Cardiac septum (tissue), 1 donor: ENCODE results near the gene ABCA2. TPM values are rescaled to one million over a fixed set of nuclear protein-coding genes. Genes with fewer than 3 reads are reported as not detected.

ENCODE experiments used
- DNase-seq: peaks from one replicate; pipeline ENCODE4 v3.0.0-alpha.2; 2020; ENCODE audit warnings: low spot score
- intact Hi-C: fragments of 100-400 bp; cut with DNase I; formaldehyde crosslinking; loops from one replicate; pipeline ENCODE4 v1.14.0; 2022
- total RNA-seq: library from RNA; stranded (reverse); fragmentation: NEBNext Ultra II Directional; extraction: Animal tissue kit (Norgen Biotek cat#: 25700); gene quantifications from one replicate; pipeline ENCODE4 v1.2.1, GENCODE V29; 2021
- donor health status: DM: no; HTN: no; CAD: no.

Gene ABCA2
- total RNA-seq, 1 donor from 2014 or later = 41.5 TPM

DNA sequence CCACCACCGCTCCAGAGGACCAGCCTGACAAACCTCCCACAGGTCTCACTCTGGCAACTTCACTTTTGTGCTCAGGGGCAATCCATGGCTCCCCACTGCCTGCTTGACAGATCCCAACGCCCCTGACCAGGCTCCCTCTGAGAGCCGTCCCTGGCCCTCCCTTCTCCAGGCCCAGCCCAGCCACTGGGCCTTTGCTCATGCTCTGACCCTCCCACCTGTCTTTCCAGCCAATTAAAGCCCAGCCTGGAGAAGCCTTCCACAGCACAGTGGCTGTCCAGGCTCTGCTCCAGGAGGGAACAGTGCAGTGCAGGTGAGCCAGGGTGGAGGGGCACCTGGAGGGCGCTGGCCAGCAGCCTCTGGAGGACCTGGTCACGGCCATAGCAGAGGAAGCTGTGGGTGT, 22.5 kb upstream of the ABCA2 start:
- DNase-seq = no peak
- intact Hi-C loops = no loop called here

DNA sequence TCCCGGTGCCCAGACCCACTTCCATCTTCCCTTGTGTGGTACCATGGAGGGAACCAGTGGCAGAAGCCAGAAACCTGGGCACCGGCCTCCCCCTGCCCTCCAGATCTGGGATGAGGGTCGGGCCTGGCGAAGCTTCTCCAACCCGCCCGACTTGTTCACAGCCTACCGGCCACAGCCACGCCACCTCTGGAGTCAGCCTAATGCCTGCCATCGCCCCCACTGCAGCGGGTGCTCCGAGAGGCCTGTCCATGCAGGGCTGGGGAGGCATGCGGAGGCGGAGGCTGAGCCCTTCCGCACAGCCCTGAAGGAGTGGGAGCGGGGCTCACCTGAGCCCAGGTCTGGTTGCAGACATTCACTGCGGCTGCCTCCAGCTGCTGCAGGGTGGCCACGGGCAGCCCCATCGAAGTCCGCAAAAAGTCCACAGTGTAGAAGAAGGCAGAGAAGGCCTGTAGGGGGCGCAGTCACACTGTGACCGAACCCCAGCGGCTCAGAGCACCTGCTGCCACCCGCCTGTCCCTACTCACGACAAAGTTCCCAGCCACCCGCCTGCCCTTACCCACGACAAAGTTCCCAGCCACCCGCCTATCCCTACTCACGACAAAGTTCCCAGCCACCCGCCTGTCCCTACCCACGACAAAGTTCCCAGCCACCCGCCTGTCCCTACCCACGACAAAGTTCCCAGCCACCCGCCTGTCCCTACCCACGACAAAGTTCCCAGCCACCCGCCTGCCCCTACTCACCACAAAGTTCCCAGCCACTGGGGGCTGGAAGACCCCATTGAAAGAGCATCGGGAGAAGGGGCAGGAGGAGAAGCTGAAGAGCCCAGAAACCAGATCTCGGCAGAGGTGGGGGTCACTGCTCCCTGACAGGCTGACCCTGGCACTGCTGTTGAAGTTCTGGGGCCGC, 21.8 kb upstream of the ABCA2 start:
- no peak for DNase-seq
- intact Hi-C loops = no loop called here

DNA sequence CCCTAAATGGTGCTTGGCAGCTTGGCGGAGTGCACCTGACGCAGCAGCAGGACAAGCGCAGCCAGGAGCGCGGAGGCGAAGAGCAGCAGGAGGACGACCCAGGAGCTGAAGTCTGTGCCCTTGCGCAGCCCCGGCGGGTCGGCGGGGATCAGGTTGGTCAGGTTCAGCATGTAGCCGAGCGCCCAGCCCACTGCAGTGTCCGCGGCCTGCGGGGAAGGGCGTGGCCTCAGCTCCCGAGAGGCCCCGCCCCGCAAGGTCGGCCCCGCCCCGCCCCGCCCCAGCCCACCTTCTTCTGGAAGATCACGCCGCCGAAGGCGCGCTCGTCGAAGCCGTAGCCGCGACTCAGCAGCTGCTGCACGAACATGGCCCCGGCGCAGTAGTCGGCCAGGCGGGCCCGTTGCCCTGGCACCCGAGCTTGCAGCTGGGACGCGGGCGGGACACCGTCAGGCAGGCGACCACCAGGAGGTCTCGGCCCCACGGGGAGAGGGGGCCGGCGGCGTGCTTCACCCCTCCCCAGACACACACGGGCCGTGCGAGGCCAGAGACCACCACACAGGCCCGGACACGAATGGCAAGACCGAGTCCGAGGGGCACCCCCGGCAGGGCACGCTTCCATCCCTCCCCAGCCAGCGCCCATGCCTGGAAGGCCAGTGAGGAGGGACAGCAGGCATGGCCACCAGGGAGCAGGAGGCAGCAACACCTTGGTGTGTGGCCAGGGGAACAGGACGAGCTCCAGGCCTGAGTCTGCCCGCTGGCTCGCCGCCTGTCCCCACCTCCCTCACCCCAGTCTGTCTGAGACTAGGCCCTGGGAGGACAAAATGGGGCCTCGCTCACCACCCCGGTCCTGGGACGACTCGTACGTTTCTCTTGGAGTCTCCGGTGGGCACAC, 20.9 kb upstream of the ABCA2 start:
- intact Hi-C loops = no loop called here
- DNase-seq = no peak

DNA sequence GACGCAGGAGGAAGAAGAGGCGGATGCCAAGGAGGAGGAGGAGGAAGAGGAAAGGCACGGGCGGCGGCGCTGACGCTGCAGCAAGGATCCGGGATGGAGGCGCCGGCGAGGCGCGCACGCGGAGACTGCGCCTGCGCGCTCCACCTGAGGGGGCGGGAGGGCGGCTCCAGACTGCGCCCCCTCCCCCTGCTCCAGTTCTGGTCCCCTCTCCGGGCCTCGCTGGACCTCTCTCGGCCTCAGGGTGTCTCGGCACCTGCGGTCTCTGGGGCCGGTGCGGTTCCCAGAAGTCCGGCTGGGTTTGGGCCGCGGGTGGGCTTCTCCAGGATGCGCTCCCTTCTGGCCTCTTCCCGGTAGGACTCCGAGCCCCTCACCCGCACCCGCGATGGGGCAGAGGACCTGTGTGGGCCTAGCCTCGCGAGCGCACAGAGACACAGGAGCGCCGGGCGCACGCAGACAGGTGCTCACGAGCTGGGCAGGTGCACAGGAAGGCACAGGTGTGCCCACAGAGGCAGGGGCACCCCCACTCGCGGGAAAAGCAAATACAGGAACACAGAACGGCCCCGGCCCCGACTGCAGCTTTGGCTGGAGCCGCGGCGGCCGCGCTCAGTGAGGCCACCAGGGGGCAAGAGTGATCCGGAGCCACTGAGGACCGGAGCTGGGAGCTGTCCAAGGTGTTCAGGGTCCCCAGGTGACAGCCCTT, 18.2 kb upstream of the ABCA2 start, which contains the start of gene NPDC1:
TSS of gene NPDC1 (minus strand) at position 90 of the 700 bp plus-strand sequence. CDS start 188 bp downstream, outside the sequence.
- intact Hi-C loops = loop anchor here (2.0 kb wide), 1 partner anchor 23 kb away; no protein-coding TSS in a partner anchor
- peak; percentile 90 for DNase-seq

DNA sequence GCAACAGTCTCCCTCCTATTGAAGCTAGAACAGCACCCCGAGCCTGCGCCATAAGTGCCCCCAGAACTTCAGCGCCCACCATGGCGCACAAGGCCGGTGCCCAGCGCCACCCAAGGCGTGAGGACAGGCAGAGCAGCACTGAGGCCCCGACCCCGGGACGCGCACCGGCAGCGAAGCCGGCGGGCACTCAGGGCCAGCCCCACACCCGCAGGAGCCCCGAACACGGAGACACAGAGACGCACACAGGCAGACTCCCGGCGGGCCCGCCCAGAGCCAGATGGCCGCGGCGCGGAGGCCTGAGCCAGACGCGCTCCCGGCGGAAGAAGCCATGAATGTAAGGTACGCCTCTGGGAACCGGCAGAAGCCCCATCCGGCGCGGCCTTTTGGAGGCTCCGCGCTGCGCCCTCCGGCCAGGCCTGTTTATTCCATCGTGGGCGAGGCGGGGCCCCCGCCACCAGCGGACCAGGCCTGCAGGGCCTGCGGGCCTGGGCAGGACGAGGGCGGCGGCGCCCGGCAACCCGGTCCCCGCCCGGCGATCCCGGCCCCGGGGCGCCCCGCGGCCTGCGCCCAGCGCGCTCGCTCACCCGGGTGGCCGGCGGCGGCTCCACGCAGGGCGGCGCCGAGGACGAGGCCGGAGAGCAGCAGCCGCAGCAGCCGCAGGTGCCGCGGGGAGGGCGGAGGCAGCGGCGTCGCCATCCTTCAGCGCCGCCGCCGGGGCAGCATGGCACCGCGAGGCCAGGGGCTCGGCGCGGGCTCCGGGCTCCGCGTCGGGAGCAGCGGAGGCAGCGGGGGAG, 17.5 kb upstream of the ABCA2 start:
- intact Hi-C loops = loop anchor here (2.0 kb wide), 1 partner anchor 23 kb away; no protein-coding TSS in a partner anchor
- no peak for DNase-seq

DNA sequence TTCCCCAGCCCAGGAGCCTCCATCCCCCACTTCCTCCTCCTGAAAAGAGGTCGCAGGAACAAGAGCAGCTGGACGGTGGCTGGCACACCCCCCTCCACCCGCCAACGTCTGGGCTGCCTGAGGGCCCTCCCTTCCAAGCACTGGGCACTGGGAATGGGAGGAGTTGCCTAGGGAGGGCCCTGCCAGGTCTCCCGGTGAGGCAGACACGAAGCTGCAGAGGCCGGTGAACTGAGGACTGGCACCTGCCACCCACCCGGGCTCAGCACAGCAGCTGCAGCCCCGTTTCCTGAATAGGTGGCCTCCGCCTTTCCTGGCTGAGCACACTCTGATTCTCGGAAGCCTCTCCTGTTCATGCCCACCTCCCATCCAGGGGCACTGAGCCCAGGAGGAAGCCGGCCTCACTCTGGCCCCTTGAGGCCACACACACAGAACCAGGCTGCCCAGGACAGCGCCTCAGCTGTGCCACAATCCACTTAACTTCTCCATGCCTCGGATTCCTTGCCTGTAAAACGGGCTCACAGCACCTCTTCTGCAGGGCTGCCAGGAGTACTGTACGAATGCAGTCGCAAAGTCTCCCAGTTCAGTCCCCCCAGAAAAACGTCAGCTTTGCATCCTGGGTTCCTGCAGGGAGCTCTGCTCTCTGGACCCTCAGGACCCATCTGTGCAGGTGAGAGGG, 16.6 kb upstream of the ABCA2 start:
- no peak for DNase-seq
- intact Hi-C loops = no loop called here

DNA sequence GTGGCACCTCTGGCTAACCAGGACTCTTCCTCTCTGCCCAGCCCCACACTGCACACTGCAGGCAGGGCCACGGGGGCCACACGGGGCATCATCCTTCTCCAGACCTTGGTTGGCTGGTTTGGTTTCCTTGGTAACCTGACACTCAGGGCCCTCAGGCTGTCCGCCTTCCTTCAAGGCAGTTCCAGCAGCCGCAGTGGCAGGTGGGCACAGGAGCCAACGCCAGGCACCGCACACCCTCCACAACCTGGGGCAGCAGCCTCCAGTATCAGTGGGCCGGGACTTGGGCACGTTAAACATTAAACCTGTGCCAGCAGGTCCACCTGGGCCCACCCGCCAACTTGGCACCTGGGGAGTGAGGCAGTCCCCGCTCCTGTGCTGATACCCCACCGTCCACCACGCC, 16.0 kb upstream of the ABCA2 start:
- DNase-seq = no peak
- intact Hi-C loops = no loop called here

DNA sequence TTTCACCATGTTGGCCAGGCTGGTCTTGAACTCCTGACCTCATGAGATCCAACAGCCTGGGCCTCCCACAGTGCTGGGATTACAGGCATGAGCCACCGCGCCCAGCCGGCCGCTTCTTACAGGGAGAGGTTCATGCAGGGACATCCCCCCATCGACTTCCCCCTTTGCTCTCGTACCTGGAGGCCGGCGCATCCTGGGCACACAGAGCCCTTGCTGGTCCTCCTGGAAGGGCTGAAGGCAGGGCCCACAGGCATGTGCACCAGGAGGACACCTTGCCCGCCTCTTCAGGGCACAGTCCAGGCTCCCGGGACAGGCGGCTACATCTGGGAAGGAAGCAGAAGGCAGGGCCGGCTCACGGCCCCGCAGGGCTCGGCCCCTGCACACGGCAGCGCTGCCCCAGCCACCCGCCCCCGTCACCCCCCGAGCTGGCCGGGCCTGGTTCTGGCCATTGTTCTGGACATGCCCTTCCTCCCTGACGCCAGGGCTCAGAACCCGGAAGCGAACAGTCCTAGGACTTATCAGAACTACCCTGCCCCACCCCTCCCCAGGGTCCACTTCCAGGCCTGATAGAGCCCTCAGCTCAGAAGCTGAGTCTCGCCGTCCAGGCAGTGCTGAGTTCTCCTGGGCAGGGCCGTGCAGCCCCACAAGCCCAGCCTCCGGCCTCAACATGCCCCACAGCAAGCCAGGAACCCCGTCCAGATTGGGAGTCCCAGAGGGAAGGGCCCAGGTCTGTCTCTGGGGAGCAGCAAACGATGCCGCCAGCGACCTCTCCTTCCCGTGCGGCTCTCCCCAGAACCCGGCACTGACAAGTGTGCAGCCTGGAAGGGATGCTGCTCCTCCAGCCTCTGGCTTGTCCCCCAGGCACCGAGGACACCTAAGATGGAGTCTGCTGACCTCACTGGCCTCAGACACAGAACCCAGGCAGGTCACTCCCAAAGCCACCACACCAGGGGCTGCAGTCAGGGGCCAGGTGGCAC, 15.0 kb upstream of the ABCA2 start:
- intact Hi-C loops = no loop called here
- no peak for DNase-seq

DNA sequence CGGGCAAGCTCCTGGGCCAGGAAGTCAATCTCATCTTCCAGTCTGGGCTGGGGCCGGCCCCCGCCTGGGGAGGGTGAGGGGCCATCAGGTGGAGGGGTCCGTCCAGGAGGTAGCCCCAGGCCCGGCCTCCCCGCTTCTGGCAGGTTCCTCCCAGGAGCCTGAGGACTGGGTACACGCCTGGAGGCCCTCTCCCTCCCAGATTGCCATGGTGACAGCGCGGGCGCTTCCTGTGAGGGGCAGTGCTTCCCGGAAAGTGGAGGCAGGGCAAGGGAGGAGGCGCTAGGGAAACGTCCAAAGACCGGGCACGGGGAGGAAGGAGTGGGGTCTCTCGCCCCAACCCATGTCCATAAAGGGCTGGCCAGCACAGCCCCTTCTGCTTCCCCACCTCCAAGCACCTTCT, 13.1 kb upstream of the ABCA2 start:
- intact Hi-C loops = no loop called here
- DNase-seq = no peak

- intact Hi-C loops = no loop called here
- no peak for DNase-seq
Measured at GRCh38 chr9:137040568-137040967, 12.5 kb upstream of the ABCA2 start.

- DNase-seq = no peak
- intact Hi-C loops = no loop called here
Measured at GRCh38 chr9:137039611-137040366, 11.8 kb upstream of the ABCA2 start.

GRCh38 chr9:137038916-137039315, 10.9 kb upstream of the ABCA2 start:
- DNase-seq = no peak
- intact Hi-C loops = no loop called here

DNA sequence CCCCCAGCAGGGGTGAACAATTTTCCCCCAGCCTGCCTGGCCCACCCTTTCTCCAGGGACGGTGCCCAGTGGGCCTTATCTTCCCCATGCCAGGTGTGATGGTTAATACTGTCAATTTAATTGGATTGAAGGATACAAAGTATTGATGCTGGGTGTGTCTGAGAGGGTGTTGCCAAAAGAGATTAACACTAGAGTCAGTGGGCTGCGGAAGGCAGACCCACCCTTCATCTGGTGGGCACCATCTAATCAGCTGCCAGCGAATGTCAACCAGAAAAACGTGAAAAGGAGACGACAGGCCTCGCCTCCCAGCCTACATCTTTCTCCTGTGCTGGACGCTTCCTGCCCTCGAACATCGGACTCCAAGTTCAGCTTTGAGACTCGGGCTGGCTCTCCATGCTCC, 9.4 kb upstream of the ABCA2 start:
- no peak for DNase-seq
- intact Hi-C loops = no loop called here

DNA sequence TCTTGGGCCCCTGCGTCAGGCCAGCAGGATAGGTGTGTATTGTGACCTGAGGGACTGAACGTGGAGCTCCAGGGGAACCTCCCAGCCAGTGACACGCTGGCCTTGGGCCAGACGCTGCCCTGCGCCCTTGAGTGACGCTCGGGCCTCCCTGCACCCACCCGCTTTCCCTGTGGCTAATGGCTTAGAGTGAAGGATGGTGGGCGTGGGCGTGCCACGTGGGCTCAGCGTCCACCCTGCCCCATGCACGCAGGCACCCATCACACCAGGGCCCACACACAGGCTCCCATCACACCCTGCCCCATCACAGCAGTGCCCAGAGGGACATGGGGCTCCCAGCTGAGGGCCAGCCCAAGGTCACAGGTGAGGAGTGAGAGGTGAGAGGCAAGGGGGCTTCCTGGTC, 9.0 kb upstream of the ABCA2 start:
- DNase-seq = no peak
- intact Hi-C loops = no loop called here

- intact Hi-C loops = loop anchor here (2.0 kb wide), 1 partner anchor 87 kb away; no protein-coding TSS in a partner anchor
- DNase-seq = no peak
Measured at GRCh38 chr9:137035937-137036336, 7.9 kb upstream of the ABCA2 start.

- DNase-seq = no peak
- intact Hi-C loops = loop anchor here (2.0 kb wide), 1 partner anchor 87 kb away; no protein-coding TSS in a partner anchor
Measured at GRCh38 chr9:137035507-137035834, 7.4 kb upstream of the ABCA2 start.
